Measurements from ENCODE around the gene PRC1. TPM values are rescaled to one million over a fixed set of nuclear protein-coding genes. Genes with fewer than 3 reads are reported as not detected.
A peak's percentile ranks its signal among the peaks of the same experiment; 100 is the strongest.

Gene PRC1
- total RNA-seq, 1 donor from 2014 or later = 3.3 TPM

GRCh38 chr15:90957791-90958190 is 36.5 kb downstream of the PRC1 start:
- ATAC-seq (no peak), DNase-seq (no peak)
- intact Hi-C loops (cut with micrococcal nuclease) = no loop called here

GRCh38 chr15:90957031-90957790 is 37.1 kb downstream of the PRC1 start:
- ATAC-seq (peak; percentile 18), DNase-seq (peak; percentile 57)
- intact Hi-C loops (cut with micrococcal nuclease) = no loop called here

GRCh38 chr15:90956274-90957030 is 37.9 kb downstream of the PRC1 start:
- intact Hi-C loops (cut with micrococcal nuclease) = no loop called here

GRCh38 chr15:90955624-90956273 is 38.6 kb downstream of the PRC1 start:
- ATAC-seq (no peak), DNase-seq (no peak)
- intact Hi-C loops (cut with micrococcal nuclease) = no loop called here

More at GRCh38 chr15:90956274-90957030, 37.9 kb downstream of the PRC1 start:
- peak; percentile 52 for ATAC-seq
- DNase-seq = peak; percentile 89

GRCh38 chr15:90954712-90955623 is 39.4 kb downstream of the PRC1 start, which contains the start of gene RCCD1:
Gene RCCD1 (plus strand): TSS chr15:90954884. CDS start chr15:90956735, 1,851 bp downstream.
- ATAC-seq = peak; percentile 92
- intact Hi-C loops (cut with micrococcal nuclease) = no loop called here

GRCh38 chr15:90953947-90954711 is 40.2 kb downstream of the PRC1 start:
- intact Hi-C loops (cut with micrococcal nuclease) = no loop called here
- ATAC-seq (no peak), DNase-seq (no peak)

More at GRCh38 chr15:90954712-90955623, 39.4 kb downstream of the PRC1 start, which contains the start of gene RCCD1:
- peak; percentile 96 for DNase-seq

GRCh38 chr15:90952901-90953677 is 41.2 kb downstream of the PRC1 start:
- intact Hi-C loops (cut with micrococcal nuclease) = no loop called here
- DNase-seq (no peak), ATAC-seq (no peak)

- intact Hi-C loops (cut with micrococcal nuclease) = no loop called here
- DNase-seq (no peak), ATAC-seq (no peak)
Observed at GRCh38 chr15:90950676-90951075, 43.7 kb downstream of the PRC1 start.

GRCh38 chr15:90949979-90950675 is 44.2 kb downstream of the PRC1 start:
- no peak for DNase-seq
- no peak for ATAC-seq
- intact Hi-C loops (cut with micrococcal nuclease) = no loop called here

GRCh38 chr15:90948506-90948905 is 45.8 kb downstream of the PRC1 start:
- no peak for ATAC-seq
- intact Hi-C loops (cut with micrococcal nuclease) = no loop called here
- no peak for DNase-seq

GRCh38 chr15:90947577-90948357 is 46.6 kb downstream of the PRC1 start:
- ATAC-seq (no peak), DNase-seq (no peak)
- intact Hi-C loops (cut with micrococcal nuclease) = no loop called here

- DNase-seq (no peak), ATAC-seq (no peak)
- intact Hi-C loops (cut with micrococcal nuclease) = no loop called here
Observed at GRCh38 chr15:90946941-90947576, 47.3 kb downstream of the PRC1 start.

- intact Hi-C loops (cut with micrococcal nuclease) = no loop called here
- no peak for DNase-seq
- ATAC-seq = no peak
Observed at GRCh38 chr15:90946538-90946937, 47.8 kb downstream of the PRC1 start.

GRCh38 chr15:90945091-90945490 is 49.2 kb downstream of the PRC1 start:
- intact Hi-C loops (cut with micrococcal nuclease) = no loop called here
- DNase-seq (no peak), ATAC-seq (no peak)

GRCh38 chr15:90942354-90943120 is 51.8 kb downstream of the PRC1 start:
- ATAC-seq (no peak), DNase-seq (no peak)
- intact Hi-C loops (cut with micrococcal nuclease) = no loop called here

All from left ventricle myocardium superior (tissue), 1 donor.